Astrocyte (in vitro differentiated cells and primary cell): ENCODE results near the gene FAM3B. TPM values are rescaled to one million over a fixed set of nuclear protein-coding genes. Genes with fewer than 3 reads are reported as not detected.

Experiments used
- DNase-seq: peaks from one replicate; pipeline ENCODE4 v3.0.0-alpha.2; 2010; ENCODE audit warnings: low read depth
- FAIRE-seq: peaks from 2 replicates; lab custom pipeline; 2011; peaks lifted over from hg19 to GRCh38; lab: Jason Lieb, UNC
- H2AFZ ChIP-seq: 2 replicates; pipeline ENCODE4 v1.6.0; 2012; ENCODE audit warnings: low read depth, low read length, inconsistent platforms
- H3K27ac ChIP-seq: 2 replicates; pipeline ENCODE4 v1.5.1; 2011; ENCODE audit warnings: low read depth, low read length, inconsistent platforms
- H3K27me3 ChIP-seq: 2 replicates; pipeline ENCODE4 v1.6.0; 2011; ENCODE audit warnings: low read length, inconsistent platforms; ENCODE audit not compliant: insufficient read depth
- H3K36me3 ChIP-seq: 2 replicates; pipeline ENCODE4 v1.5.1; 2011; ENCODE audit warnings: low read length, inconsistent platforms; ENCODE audit not compliant: insufficient read depth
- H3K4me1 ChIP-seq: 2 replicates; pipeline ENCODE4 v1.5.1; 2011; ENCODE audit warnings: low read length, inconsistent platforms; ENCODE audit not compliant: insufficient read depth
- H3K4me2 ChIP-seq: 2 replicates; pipeline ENCODE4 v1.6.0; 2012; ENCODE audit warnings: low read length, inconsistent platforms
- H3K4me3 ChIP-seq: 2 replicates; pipeline ENCODE4 v1.5.1; 2011; ENCODE audit warnings: low read depth, mild to moderate bottlenecking, low read length, inconsistent platforms; ENCODE audit not compliant: insufficient read depth
- H3K79me2 ChIP-seq: 2 replicates; pipeline ENCODE4 v1.6.0; 2012; ENCODE audit warnings: mild to moderate bottlenecking, low read length, inconsistent platforms; ENCODE audit not compliant: insufficient read depth
- H3K9ac ChIP-seq: 2 replicates; pipeline ENCODE4 v1.6.0; 2012; ENCODE audit warnings: mild to moderate bottlenecking, low read length, inconsistent platforms
- H3K9me3 ChIP-seq: 2 replicates; pipeline ENCODE4 v1.5.1; 2012; ENCODE audit warnings: low read depth, mild to moderate bottlenecking, low read length, inconsistent platforms; ENCODE audit not compliant: insufficient read depth
- H4K20me1 ChIP-seq: 2 replicates; pipeline ENCODE4 v1.6.0; 2012; ENCODE audit warnings: low read length, inconsistent platforms; ENCODE audit not compliant: insufficient read depth
- H3K27ac Mint-ChIP-seq: one replicate; pipeline ENCODE4 v1.8.0; 2021; ENCODE audit warnings: mild to moderate bottlenecking, mixed read lengths; ENCODE audit not compliant: unreplicated experiment
- H3K27me3 Mint-ChIP-seq: one replicate; pipeline ENCODE4 v1.8.0; 2021; ENCODE audit warnings: low read depth, mixed read lengths; ENCODE audit not compliant: unreplicated experiment
- H3K36me3 Mint-ChIP-seq: one replicate; pipeline ENCODE4 v1.8.0; 2021; ENCODE audit warnings: low read depth, mixed read lengths; ENCODE audit not compliant: unreplicated experiment
- H3K4me1 Mint-ChIP-seq: one replicate; pipeline ENCODE4 v1.8.0; 2021; ENCODE audit warnings: low read depth, mixed read lengths; ENCODE audit not compliant: unreplicated experiment
- H3K4me3 Mint-ChIP-seq: one replicate; pipeline ENCODE4 v1.8.0; 2021; ENCODE audit warnings: mild to moderate bottlenecking, moderate library complexity, mixed read lengths; ENCODE audit not compliant: unreplicated experiment
- H3K9me3 Mint-ChIP-seq: one replicate; pipeline ENCODE4 v1.8.0; 2021; ENCODE audit warnings: mild to moderate bottlenecking, mixed read lengths; ENCODE audit not compliant: unreplicated experiment
- EZH2 ChIP-seq: IDR thresholded peaks from 2 replicates; pipeline ENCODE4 v1.6.1; 2012; ENCODE audit warnings: mild to moderate bottlenecking, low read length, inconsistent platforms; ENCODE audit not compliant: insufficient read depth
- total RNA-seq: library from RNA; stranded (reverse); gene quantifications from 2 replicates; pipeline ENCODE4 v1.2.1, GENCODE V29; 2021
- TF ChIP-seq, protein P1 (sequence below): IDR thresholded peaks from 2 replicates; pipeline ENCODE4 v1.5.1; 2011; ENCODE audit warnings: low read depth, mild to moderate bottlenecking, inconsistent platforms, low read length, moderate library complexity; ENCODE audit not compliant: insufficient read depth

Gene FAM3B
- total RNA-seq, 1 donor from 2014 or later = not detected

DNA sequence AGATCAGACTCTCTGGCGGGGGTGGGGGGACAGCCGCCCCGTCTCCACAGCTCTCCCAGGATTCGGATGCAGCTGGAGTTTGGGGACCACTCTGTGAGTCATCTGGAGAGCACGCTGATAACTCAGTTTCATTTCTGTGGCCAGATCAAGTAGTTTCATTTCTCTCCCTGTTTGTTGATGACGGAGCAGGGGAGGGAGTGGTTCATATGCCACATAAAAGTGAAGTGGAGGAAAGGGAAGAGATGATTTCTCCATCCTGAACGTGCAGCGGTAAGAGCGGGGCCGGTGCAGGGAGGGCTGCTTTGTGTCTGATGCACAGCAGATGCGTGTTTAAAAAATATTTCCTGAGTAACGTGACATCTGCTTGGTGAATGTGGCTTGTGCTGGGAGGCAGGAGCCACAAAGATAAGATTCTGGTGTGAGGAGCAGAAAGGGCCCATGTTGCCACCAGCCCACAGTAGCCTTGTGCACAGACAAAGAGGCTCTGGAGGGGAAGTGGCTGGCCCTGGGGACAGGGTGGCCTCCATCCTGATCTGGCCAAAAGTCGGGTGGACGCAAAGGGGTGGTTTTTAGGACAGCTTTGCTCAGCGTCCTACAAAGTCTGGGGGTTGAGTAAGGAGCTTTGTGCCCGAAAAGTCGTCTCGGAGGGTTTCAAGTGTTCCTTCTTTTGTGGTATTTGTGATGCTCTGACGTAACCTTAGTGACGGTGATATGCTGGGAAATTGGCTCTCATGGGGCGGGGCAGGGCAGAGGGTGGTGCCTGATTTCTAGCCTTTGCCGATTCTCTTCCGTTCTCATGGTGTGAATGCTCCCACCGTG, 45.4 kb downstream of the FAM3B start, which contains the start of gene MX2:
Gene MX2, plus strand, starts transcription at position 242 of the 819 bp plus-strand sequence. CDS start 14,880 bp downstream, outside the sequence.
- Mint-ChIP-seq H3K4me1 (peaks cover 12% of the 10 kb centered on the region), H3K9me3 (peaks cover 19% of the 10 kb centered on the region), H3K27ac (peak within 1 kb of the TSS; percentile 68), H3K36me3 (peaks cover 7% of the 10 kb centered on the region), H3K4me3 (peak within 1 kb of the TSS; percentile 73), H3K27me3 (peaks cover 10% of the 10 kb centered on the region)
- H3K4me2 ChIP-seq = peak within 1 kb of the TSS; percentile 39
- peak within 1 kb of the TSS; percentile 19 for H3K27ac ChIP-seq
- H3K9ac ChIP-seq = no peak within 1 kb of the TSS
- no peaks in the 10 kb centered on the region for H3K79me2 ChIP-seq
- H2AFZ ChIP-seq = peak within 1 kb of the TSS; percentile 26
- no peaks in the 10 kb centered on the region for H3K36me3 ChIP-seq
- no peaks in the 10 kb centered on the region for H4K20me1 ChIP-seq
- TF ChIP-seq, protein P1, sequence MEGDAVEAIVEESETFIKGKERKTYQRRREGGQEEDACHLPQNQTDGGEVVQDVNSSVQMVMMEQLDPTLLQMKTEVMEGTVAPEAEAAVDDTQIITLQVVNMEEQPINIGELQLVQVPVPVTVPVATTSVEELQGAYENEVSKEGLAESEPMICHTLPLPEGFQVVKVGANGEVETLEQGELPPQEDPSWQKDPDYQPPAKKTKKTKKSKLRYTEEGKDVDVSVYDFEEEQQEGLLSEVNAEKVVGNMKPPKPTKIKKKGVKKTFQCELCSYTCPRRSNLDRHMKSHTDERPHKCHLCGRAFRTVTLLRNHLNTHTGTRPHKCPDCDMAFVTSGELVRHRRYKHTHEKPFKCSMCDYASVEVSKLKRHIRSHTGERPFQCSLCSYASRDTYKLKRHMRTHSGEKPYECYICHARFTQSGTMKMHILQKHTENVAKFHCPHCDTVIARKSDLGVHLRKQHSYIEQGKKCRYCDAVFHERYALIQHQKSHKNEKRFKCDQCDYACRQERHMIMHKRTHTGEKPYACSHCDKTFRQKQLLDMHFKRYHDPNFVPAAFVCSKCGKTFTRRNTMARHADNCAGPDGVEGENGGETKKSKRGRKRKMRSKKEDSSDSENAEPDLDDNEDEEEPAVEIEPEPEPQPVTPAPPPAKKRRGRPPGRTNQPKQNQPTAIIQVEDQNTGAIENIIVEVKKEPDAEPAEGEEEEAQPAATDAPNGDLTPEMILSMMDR = no peak
- no peak for TF ChIP-seq EZH2
- DNase-seq (peak; percentile 86), FAIRE-seq (no peak)
- peaks cover 4% of the 10 kb centered on the region for H3K4me1 ChIP-seq
- H3K9me3 ChIP-seq = no peaks in the 10 kb centered on the region
- H3K27me3 ChIP-seq = no peaks in the 10 kb centered on the region
- H3K4me3 ChIP-seq = no peak within 1 kb of the TSS

DNA sequence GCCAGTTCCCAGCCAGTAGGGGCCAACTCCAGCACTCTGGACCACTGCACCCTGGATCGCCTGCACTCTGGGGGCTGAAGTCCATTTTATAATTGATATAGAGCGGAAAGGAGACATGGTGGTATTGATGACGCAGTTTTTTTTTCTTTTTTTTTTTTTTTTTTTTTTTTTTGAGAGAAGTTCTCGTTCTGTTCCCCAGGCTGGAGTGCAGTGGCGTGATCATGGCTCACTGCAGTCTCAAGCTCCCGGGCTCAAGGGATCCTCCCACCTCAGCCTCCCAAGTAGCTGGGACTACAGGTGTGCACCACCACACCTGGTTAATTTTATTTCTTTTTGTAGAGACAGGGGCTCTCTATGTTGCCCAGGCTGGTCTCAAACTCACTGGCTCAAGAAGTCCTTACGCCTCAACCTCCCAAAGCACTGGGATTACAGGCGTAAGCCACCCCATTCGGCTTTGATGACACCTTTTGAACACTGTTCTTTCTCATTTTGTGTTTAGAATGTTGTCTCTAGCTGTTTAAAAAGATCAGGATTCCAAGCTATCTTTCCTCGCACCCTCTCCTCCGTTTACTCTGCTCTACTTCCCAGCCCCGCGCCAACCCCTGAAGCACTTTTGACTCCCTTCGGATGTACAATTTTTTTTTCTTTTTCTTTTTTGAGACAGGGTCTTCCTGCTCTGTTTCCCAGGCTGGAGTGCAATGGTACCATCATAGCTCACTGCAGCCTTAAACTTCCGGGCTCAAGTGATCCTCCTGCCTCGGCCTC, 46.2 kb downstream of the FAM3B start:
- Mint-ChIP-seq H3K27me3 (peaks cover 3% of the 10 kb centered on the region), H3K27ac (peak overlapping the region; percentile 68), H3K36me3 (peaks cover 7% of the 10 kb centered on the region), H3K9me3 (peaks cover 16% of the 10 kb centered on the region), H3K4me1 (peaks cover 19% of the 10 kb centered on the region), H3K4me3 (peak overlapping the region; percentile 73)
- Histone ChIP-seq H2AFZ (no peak overlapping the region), H3K9me3 (no peaks in the 10 kb centered on the region), H3K4me3 (no peak overlapping the region), H3K79me2 (no peaks in the 10 kb centered on the region), H3K36me3 (no peaks in the 10 kb centered on the region), H3K4me1 (peaks cover 4% of the 10 kb centered on the region), H3K27me3 (no peaks in the 10 kb centered on the region), H3K9ac (no peak overlapping the region), H4K20me1 (no peaks in the 10 kb centered on the region), H3K27ac (no peak overlapping the region), H3K4me2 (no peak overlapping the region)
- no peak for TF ChIP-seq EZH2
- TF ChIP-seq, protein P1 = no peak
- DNase-seq (no peak), FAIRE-seq (no peak)
